SK-N-SH treated with all-trans-retinoic acid at 6 μM for 48 hours (cell line): ENCODE measurements around the gene UNKL.

Source experiments
- ATAC-seq: fragments of 200-7000 bp; cut with Tn5 transposase; 3 replicates; pipeline ENCODE4 v1.9.1; 2020; ENCODE audit warnings: mild to moderate bottlenecking, moderate library complexity
- ARNTL ChIP-seq: fragments of 450-650 bp; formaldehyde crosslinking; IDR thresholded peaks from 2 replicates; pipeline ENCODE4 v1.5.0; 2020; ENCODE audit warnings: low read depth, mild to moderate bottlenecking, moderate library complexity, borderline replicate concordance
- BACH2 ChIP-seq: fragments of 250-450 bp; sonication (Bioruptor Pico); IDR thresholded peaks from 2 replicates; pipeline ENCODE4 v1.9.0; 2021; ENCODE audit warnings: mild to moderate bottlenecking, borderline replicate concordance
- CREB5 ChIP-seq: fragments of 250-450 bp; sonication (Bioruptor Pico); IDR thresholded peaks from 2 replicates; pipeline ENCODE4 v1.5.1; 2020; ENCODE audit warnings: low read depth, mild to moderate bottlenecking, moderate library complexity
- CSDC2 ChIP-seq: fragments of 250-450 bp; sonication (Bioruptor Pico); IDR thresholded peaks from 2 replicates; pipeline ENCODE4 v1.5.0; 2020; ENCODE audit warnings: mild to moderate bottlenecking, moderate library complexity
- CSRNP3 ChIP-seq: fragments of 250-450 bp; sonication (Bioruptor Pico); IDR thresholded peaks from 2 replicates; pipeline ENCODE4 v1.5.1; 2021; ENCODE audit warnings: mild to moderate bottlenecking, moderate library complexity
- ESRRG ChIP-seq: fragments of 250-450 bp; sonication (Bioruptor Pico); IDR thresholded peaks from 2 replicates; pipeline ENCODE4 v1.6.1; 2021; ENCODE audit warnings: mild to moderate bottlenecking
- ISL1 ChIP-seq: fragments of 250-450 bp; sonication (Bioruptor Pico); IDR thresholded peaks from 2 replicates; pipeline ENCODE4 v2.1.2; 2022; ENCODE audit warnings: mild to moderate bottlenecking, moderate library complexity
- OSR1 ChIP-seq: fragments of 250-450 bp; sonication (Bioruptor Pico); IDR thresholded peaks from 2 replicates; pipeline ENCODE4 v1.8.0; 2022; ENCODE audit warnings: moderate library complexity, mild to moderate bottlenecking, inconsistent platforms
- PPARA ChIP-seq: fragments of 250-450 bp; sonication (Bioruptor Pico); IDR thresholded peaks from 2 replicates; pipeline ENCODE4 v1.5.0; 2020; ENCODE audit warnings: mild to moderate bottlenecking, borderline replicate concordance
- RARB ChIP-seq: fragments of 250-450 bp; sonication (Bioruptor Pico); IDR thresholded peaks from 2 replicates; pipeline ENCODE4 v1.8.0; 2021; ENCODE audit warnings: mild to moderate bottlenecking, moderate library complexity
- SNAI2 ChIP-seq: fragments of 250-450 bp; sonication (Bioruptor Pico); IDR thresholded peaks from 2 replicates; pipeline ENCODE4 v1.5.0; 2020; ENCODE audit warnings: mild to moderate bottlenecking, moderate library complexity
- TCF4 ChIP-seq: fragments of 250-450 bp; sonication (Bioruptor Pico); IDR thresholded peaks from 2 replicates; pipeline ENCODE4 v1.8.0; 2021; ENCODE audit warnings: mild to moderate bottlenecking, moderate library complexity, borderline replicate concordance
- TOX ChIP-seq: fragments of 250-450 bp; sonication (Bioruptor Pico); IDR thresholded peaks from 2 replicates; pipeline ENCODE4 v1.8.0; 2021; ENCODE audit warnings: mild to moderate bottlenecking, moderate library complexity, borderline replicate concordance
- TSHZ2 ChIP-seq: fragments of 250-450 bp; sonication (Bioruptor Pico); IDR thresholded peaks from 2 replicates; pipeline ENCODE4 v1.5.0; 2020; ENCODE audit warnings: mild to moderate bottlenecking, moderate library complexity
- ZC3H10 ChIP-seq: fragments of 250-450 bp; sonication (Bioruptor Pico); IDR thresholded peaks from 2 replicates; pipeline ENCODE4 v1.5.1; 2021; ENCODE audit warnings: mild to moderate bottlenecking, moderate library complexity
- ZFP3 ChIP-seq: fragments of 250-450 bp; sonication (Bioruptor Pico); IDR thresholded peaks from 2 replicates; pipeline ENCODE4 v1.5.0; 2020; ENCODE audit warnings: mild to moderate bottlenecking, moderate library complexity
- ZNF565 ChIP-seq: fragments of 450-650 bp; formaldehyde crosslinking; conservative IDR thresholded peaks from 2 replicates; pipeline ENCODE4 v1.5.0; 2020; ENCODE audit warnings: low read depth, mild to moderate bottlenecking, moderate library complexity
- ZNF70 ChIP-seq: fragments of 450-650 bp; formaldehyde crosslinking; IDR thresholded peaks from 2 replicates; pipeline ENCODE4 v1.5.0; 2020; ENCODE audit warnings: mild to moderate bottlenecking, moderate library complexity
- TF ChIP-seq, protein P1 (sequence below): fragments of 250-450 bp; sonication (Bioruptor Pico); IDR thresholded peaks from 2 replicates; pipeline ENCODE4 v1.8.0; 2021; ENCODE audit warnings: low read depth, mild to moderate bottlenecking, moderate library complexity, borderline replicate concordance

The UNKL gene

DNA sequence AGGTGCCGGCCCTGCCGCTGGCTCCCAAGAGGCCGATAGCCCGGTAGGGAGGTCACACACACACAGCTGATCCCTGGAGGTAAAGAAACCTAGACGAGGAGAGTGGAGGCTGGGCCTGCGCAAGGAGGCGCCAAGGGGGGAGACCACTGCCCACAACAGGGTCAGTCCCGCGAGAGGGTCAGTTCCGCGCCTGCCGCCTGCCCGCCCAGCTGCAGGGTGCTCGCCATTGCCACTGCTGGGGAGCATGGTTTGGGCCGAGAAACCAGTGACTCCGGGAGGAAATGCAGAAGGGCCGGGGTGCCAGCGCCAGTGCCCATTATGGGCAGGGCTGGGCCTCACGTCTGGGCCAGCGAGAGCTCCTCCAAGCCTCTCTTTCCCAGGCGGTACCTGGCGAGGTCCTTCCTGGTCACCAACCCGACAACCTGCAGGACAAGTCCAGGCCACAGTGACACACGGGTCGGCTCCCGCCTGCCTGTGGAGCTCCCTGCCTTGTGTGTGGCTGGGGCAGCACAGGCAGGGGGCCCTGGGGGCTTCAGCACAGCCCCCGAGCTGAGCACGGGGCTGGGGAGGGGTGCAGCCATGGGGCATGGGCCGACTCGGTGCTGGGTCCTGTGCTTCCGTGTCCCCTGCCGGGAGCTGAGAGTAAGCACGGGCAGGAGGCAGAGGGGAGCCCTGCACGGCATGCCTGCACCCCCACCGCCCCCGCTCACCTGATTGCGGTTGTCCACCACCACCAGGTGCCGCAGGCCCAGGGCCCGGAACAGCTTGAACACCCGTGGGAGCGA lies 32.0 kb upstream of the UNKL start:
- TF ChIP-seq, protein P1, sequence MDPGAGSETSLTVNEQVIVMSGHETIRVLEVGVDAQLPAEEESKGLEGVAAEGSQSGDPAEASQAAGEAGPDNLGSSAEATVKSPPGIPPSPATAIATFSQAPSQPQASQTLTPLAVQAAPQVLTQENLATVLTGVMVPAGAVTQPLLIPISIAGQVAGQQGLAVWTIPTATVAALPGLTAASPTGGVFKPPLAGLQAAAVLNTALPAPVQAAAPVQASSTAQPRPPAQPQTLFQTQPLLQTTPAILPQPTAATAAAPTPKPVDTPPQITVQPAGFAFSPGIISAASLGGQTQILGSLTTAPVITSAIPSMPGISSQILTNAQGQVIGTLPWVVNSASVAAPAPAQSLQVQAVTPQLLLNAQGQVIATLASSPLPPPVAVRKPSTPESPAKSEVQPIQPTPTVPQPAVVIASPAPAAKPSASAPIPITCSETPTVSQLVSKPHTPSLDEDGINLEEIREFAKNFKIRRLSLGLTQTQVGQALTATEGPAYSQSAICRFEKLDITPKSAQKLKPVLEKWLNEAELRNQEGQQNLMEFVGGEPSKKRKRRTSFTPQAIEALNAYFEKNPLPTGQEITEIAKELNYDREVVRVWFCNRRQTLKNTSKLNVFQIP (CRISPR knock-in tag) = no peak
- TF ChIP-seq ESRRG (CRISPR knock-in tag) (no peak), RARB (no peak), TSHZ2 (CRISPR knock-in tag) (no peak), TOX (no peak)
- ATAC-seq = no peak

DNA sequence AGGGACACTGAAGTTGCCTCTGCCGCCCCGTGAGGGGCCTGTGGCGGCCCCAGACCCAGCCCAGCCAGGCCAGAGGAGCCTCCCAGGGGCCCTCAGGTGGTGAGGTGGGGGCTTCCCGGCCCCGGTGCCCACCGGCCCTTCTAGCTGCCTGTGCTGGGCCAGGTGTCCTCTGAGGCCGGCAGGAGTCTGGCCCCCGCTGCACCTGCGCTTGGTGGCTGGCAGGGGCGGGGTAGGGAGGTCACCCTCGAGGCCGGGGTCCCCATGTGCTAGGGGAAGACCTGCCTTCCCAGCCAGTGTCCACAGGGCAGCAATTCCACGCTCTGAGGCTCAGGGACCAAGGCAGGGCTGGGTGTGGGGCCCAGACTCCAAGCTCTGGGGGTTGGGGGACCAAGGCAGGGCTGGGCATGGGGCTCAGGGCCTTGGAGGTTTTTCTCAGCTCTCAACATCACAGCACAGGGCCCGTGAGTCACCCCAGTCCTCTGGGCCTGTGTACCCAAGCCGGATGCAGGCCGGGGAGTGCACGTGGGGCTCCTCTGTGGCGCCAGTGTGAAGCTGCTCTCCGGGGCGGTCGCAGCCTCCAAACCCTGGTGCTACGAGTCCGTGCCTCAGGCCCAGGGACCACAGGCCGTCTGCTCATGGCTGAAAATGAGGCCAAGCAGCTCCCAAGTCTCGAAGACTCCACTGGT lies 31.2 kb upstream of the UNKL start:
- no peak for ATAC-seq
- TF ChIP-seq BACH2 (CRISPR knock-in tag) = no peak
- TF ChIP-seq, protein P1 (CRISPR knock-in tag) = no peak
- no peak for TF ChIP-seq ZFP3 (CRISPR knock-in tag)
- no peak for TF ChIP-seq CSRNP3 (CRISPR knock-in tag)
- TF ChIP-seq ZNF565 (CRISPR knock-in tag) = no peak
- no peak for TF ChIP-seq SNAI2 (CRISPR knock-in tag)
- no peak for TF ChIP-seq ZC3H10 (CRISPR knock-in tag)
- TF ChIP-seq PPARA = no peak
- TF ChIP-seq ARNTL (CRISPR knock-in tag) = no peak
- TF ChIP-seq ISL1 (CRISPR knock-in tag) = no peak
- no peak for TF ChIP-seq TOX
- no peak for TF ChIP-seq TSHZ2 (CRISPR knock-in tag)
- TF ChIP-seq CREB5 = no peak
- TF ChIP-seq CSDC2 = no peak
- TF ChIP-seq ZNF70 (CRISPR knock-in tag) = no peak
- TF ChIP-seq OSR1 (CRISPR knock-in tag) = no peak
- no peak for TF ChIP-seq TCF4 (CRISPR knock-in tag)
